ENCODE measurements around the gene PIAS1. TPM values are rescaled to one million over a fixed set of nuclear protein-coding genes. Genes with fewer than 3 reads are reported as not detected.

The PIAS1 gene
- total RNA-seq, 4 donors from 2014 or later: 61.8 to 106 (median 86.3) TPM

- peaks cover 0 to 74% (median 19%) of the 10 kb centered on the region in 4 donors for H3K4me1 ChIP-seq
Observed at GRCh38 chr15:68085052-68085451, 30.9 kb downstream of the PIAS1 start.

GRCh38 chr15:68091743-68092142, 37.6 kb downstream of the PIAS1 start:
- DNase-seq (ENCODE audit: low spot score in 2 of 2): no peak
- Histone ChIP-seq H3K4me3 (no peak overlapping the region), H3K27ac (no peak overlapping the region), H3K36me3 (peaks cover 0 to 32% (median 0%) of the 10 kb centered on the region in 3 donors), H3K27me3 (no peaks in the 10 kb centered on the region), H3K4me1 (peaks cover 0 to 24% (median 0%) of the 10 kb centered on the region in 4 donors), H3K9me3 (peaks cover 0 to 14% (median 7%) of the 10 kb centered on the region in 4 donors)
- TF ChIP-seq POLR2A (IDR thresholded peaks at IDR 0.05): no peak
- no peak for TF ChIP-seq CTCF (IDR thresholded peaks at IDR 0.05)
- TF ChIP-seq EP300 (IDR thresholded peaks at IDR 0.05): no peak
- WGBS, 2 donors: 87 to 90% methylated on average over 3 of the region's 3 CpGs

More at GRCh38 chr15:68085052-68085451, 30.9 kb downstream of the PIAS1 start:
- Histone ChIP-seq H3K27ac (no peak overlapping the region), H3K4me3 (no peak overlapping the region), H3K9me3 (no peaks in the 10 kb centered on the region), H3K27me3 (no peaks in the 10 kb centered on the region), H3K36me3 (peaks cover 0 to 15% (median 0%) of the 10 kb centered on the region in 3 donors)
- no peak for DNase-seq (ENCODE audit: low spot score in 2 of 2)
- TF ChIP-seq POLR2A (IDR thresholded peaks at IDR 0.05) (no peak), CTCF (IDR thresholded peaks at IDR 0.05) (no peak)
- WGBS, 2 donors: 95 to 96% methylated on average over 1 of the region's 1 CpG

- no peak for DNase-seq (ENCODE audit: low spot score in 2 of 2)
- WGBS, 2 donors: 82 to 93% methylated on average over 1 of the region's 1 CpG
- Histone ChIP-seq H3K9me3 (peaks cover 0 to 30% (median 13%) of the 10 kb centered on the region in 4 donors), H3K36me3 (peaks cover 0 to 35% (median 0%) of the 10 kb centered on the region in 3 donors), H3K4me1 (peaks cover 0 to 13% (median 0%) of the 10 kb centered on the region in 4 donors), H3K27me3 (no peaks in the 10 kb centered on the region), H3K27ac (no peak overlapping the region), H3K4me3 (no peak overlapping the region)
- no peak for TF ChIP-seq POLR2A (IDR thresholded peaks at IDR 0.05)
- TF ChIP-seq CTCF (IDR thresholded peaks at IDR 0.05): no peak
- no peak for TF ChIP-seq EP300 (IDR thresholded peaks at IDR 0.05)
Observed at GRCh38 chr15:68096099-68096498, 42.0 kb downstream of the PIAS1 start.

- Histone ChIP-seq H3K36me3 (peaks cover 0 to 31% (median 0%) of the 10 kb centered on the region in 3 donors), H3K4me3 (no peak overlapping the region), H3K4me1 (peaks cover 0 to 13% (median 0%) of the 10 kb centered on the region in 4 donors), H3K9me3 (peaks cover 0 to 30% (median 13%) of the 10 kb centered on the region in 4 donors), H3K27ac (no peak overlapping the region), H3K27me3 (no peaks in the 10 kb centered on the region)
- TF ChIP-seq POLR2A (IDR thresholded peaks at IDR 0.05) (no peak), EP300 (IDR thresholded peaks at IDR 0.05) (no peak), CTCF (IDR thresholded peaks at IDR 0.05) (no peak)
- no peak for DNase-seq (ENCODE audit: low spot score in 2 of 2)
Observed at GRCh38 chr15:68097029-68097428, 42.9 kb downstream of the PIAS1 start.

GRCh38 chr15:68098465-68098864, 44.4 kb downstream of the PIAS1 start:
- H3K27me3 ChIP-seq: no peaks in the 10 kb centered on the region
- H3K27ac ChIP-seq: no peak overlapping the region
- DNase-seq (ENCODE audit: low spot score in 2 of 2): no peak
- no peak overlapping the region for H3K4me3 ChIP-seq
- peaks cover 0 to 32% (median 13%) of the 10 kb centered on the region in 4 donors for H3K9me3 ChIP-seq
- peaks cover 0 to 13% (median 0%) of the 10 kb centered on the region in 4 donors for H3K4me1 ChIP-seq
- peaks cover 0 to 33% (median 0%) of the 10 kb centered on the region in 3 donors for H3K36me3 ChIP-seq
- TF ChIP-seq CTCF (IDR thresholded peaks at IDR 0.05) (no peak), EP300 (IDR thresholded peaks at IDR 0.05) (no peak), POLR2A (IDR thresholded peaks at IDR 0.05) (no peak)
- WGBS, 2 donors: 59 to 65% methylated on average over 1 of the region's 1 CpG

All from tibial nerve (tissue), 4 donors.